ENCODE data around the gene VWA3B.
"Not testable (repeated sequence)": the region's sequence is repeated elsewhere in the genome, so short reads cannot be mapped to it uniquely, and the experiment has no call there.

Gene VWA3B

GRCh38 chr2:98297817-98298682 lies 211.1 kb downstream of the VWA3B start:
- H3K27me3 ChIP-seq (ENCODE audit: insufficient read depth, insufficient read length) = no peaks in the 10 kb centered on the region
- no peak for DNase-seq (ENCODE audit: low read depth, low spot score)
- TF ChIP-seq SUZ12 (IDR thresholded peaks at IDR 0.05; ENCODE audit: extremely low read depth, insufficient read depth, insufficient read length) (no peak), ZNF274 (IDR thresholded peaks at IDR 0.05; ENCODE audit: low read depth, low read length) (no peak), YY1 (IDR thresholded peaks at IDR 0.05; ENCODE audit: insufficient read depth, insufficient read length) (no peak)

GRCh38 chr2:98298683-98299164 lies 211.8 kb downstream of the VWA3B start:
- H3K4me1 ChIP-seq (ENCODE audit: insufficient read depth, insufficient read length) = peaks cover 8% of the 10 kb centered on the region

More at GRCh38 chr2:98297817-98298682, 211.1 kb downstream of the VWA3B start:
- Histone ChIP-seq H3K4me1 (ENCODE audit: insufficient read depth, insufficient read length) (peaks cover 8% of the 10 kb centered on the region), H3K4me3 (ENCODE audit: insufficient read length, low read depth) (no peak overlapping the region), H3K36me3 (ENCODE audit: insufficient read depth, insufficient read length, low read length) (no peaks in the 10 kb centered on the region), H3K9ac (ENCODE audit: insufficient read length, low read depth) (no peak overlapping the region), H3K9me3 (ENCODE audit: insufficient read depth, low read length) (no peaks in the 10 kb centered on the region)

GRCh38 chr2:98299211-98299905 lies 212.4 kb downstream of the VWA3B start:
- no peak overlapping the region for H3K4me3 ChIP-seq (ENCODE audit: insufficient read length, low read depth)
- H3K9ac ChIP-seq (ENCODE audit: insufficient read length, low read depth) = no peak overlapping the region
- H3K9me3 ChIP-seq (ENCODE audit: insufficient read depth, low read length) = no peaks in the 10 kb centered on the region
- no peaks in the 10 kb centered on the region for H3K36me3 ChIP-seq (ENCODE audit: insufficient read depth, insufficient read length, low read length)
- no peaks in the 10 kb centered on the region for H3K27me3 ChIP-seq (ENCODE audit: insufficient read depth, insufficient read length)
- TF ChIP-seq YY1 (IDR thresholded peaks at IDR 0.05; ENCODE audit: insufficient read depth, insufficient read length) (no peak), SUZ12 (IDR thresholded peaks at IDR 0.05; ENCODE audit: extremely low read depth, insufficient read depth, insufficient read length) (no peak), ZNF274 (IDR thresholded peaks at IDR 0.05; ENCODE audit: low read depth, low read length) (no peak)
- peaks cover 8% of the 10 kb centered on the region for H3K4me1 ChIP-seq (ENCODE audit: insufficient read depth, insufficient read length)
- no peak for DNase-seq (ENCODE audit: low read depth, low spot score)

More at GRCh38 chr2:98298683-98299164, 211.8 kb downstream of the VWA3B start:
- DNase-seq (ENCODE audit: low read depth, low spot score) = no peak
- Histone ChIP-seq H3K9ac (ENCODE audit: insufficient read length, low read depth) (no peak overlapping the region), H3K36me3 (ENCODE audit: insufficient read depth, insufficient read length, low read length) (no peaks in the 10 kb centered on the region), H3K4me3 (ENCODE audit: insufficient read length, low read depth) (no peak overlapping the region), H3K9me3 (ENCODE audit: insufficient read depth, low read length) (no peaks in the 10 kb centered on the region), H3K27me3 (ENCODE audit: insufficient read depth, insufficient read length) (no peaks in the 10 kb centered on the region)
- TF ChIP-seq YY1 (IDR thresholded peaks at IDR 0.05; ENCODE audit: insufficient read depth, insufficient read length) (no peak), SUZ12 (IDR thresholded peaks at IDR 0.05; ENCODE audit: extremely low read depth, insufficient read depth, insufficient read length) (no peak), ZNF274 (IDR thresholded peaks at IDR 0.05; ENCODE audit: low read depth, low read length) (no peak)

GRCh38 chr2:98300141-98300874 lies 213.3 kb downstream of the VWA3B start:
- Histone ChIP-seq H3K27me3 (ENCODE audit: insufficient read depth, insufficient read length) (no peaks in the 10 kb centered on the region), H3K4me3 (ENCODE audit: insufficient read length, low read depth) (no peak overlapping the region), H3K4me1 (ENCODE audit: insufficient read depth, insufficient read length) (peaks cover 8% of the 10 kb centered on the region), H3K9me3 (ENCODE audit: insufficient read depth, low read length) (no peaks in the 10 kb centered on the region), H3K9ac (ENCODE audit: insufficient read length, low read depth) (no peak overlapping the region), H3K36me3 (ENCODE audit: insufficient read depth, insufficient read length, low read length) (no peaks in the 10 kb centered on the region)
- no peak for DNase-seq (ENCODE audit: low read depth, low spot score)
- TF ChIP-seq SUZ12 (IDR thresholded peaks at IDR 0.05; ENCODE audit: extremely low read depth, insufficient read depth, insufficient read length) (no peak), YY1 (IDR thresholded peaks at IDR 0.05; ENCODE audit: insufficient read depth, insufficient read length) (no peak), ZNF274 (IDR thresholded peaks at IDR 0.05; ENCODE audit: low read depth, low read length) (no peak)

DNA sequence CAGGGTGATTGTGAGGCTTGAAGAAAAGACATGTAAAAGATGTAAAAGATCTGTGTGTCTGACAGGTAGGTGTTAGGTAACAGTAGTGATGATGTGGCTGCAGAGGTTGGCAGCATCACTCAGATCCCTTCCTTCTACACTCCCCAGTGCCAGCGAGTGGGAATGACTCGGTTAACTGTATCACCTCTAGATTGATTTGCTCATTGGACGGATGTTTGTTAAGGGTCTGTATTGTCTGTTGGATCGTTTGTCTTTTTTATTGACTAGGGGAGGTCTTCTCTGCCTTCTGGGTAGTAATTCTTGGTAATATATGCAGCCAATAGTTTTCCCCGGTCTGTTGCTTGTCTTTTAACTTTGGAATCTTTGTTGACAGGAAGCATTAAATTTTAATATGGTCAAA lies 214.5 kb downstream of the VWA3B start:
- H3K27me3 ChIP-seq (ENCODE audit: insufficient read depth, insufficient read length) = no peaks in the 10 kb centered on the region
- no peaks in the 10 kb centered on the region for H3K36me3 ChIP-seq (ENCODE audit: insufficient read depth, insufficient read length, low read length)
- H3K4me1 ChIP-seq (ENCODE audit: insufficient read depth, insufficient read length) = peaks cover 8% of the 10 kb centered on the region
- TF ChIP-seq ZNF274 (IDR thresholded peaks at IDR 0.05; ENCODE audit: low read depth, low read length) (no peak), SUZ12 (IDR thresholded peaks at IDR 0.05; ENCODE audit: extremely low read depth, insufficient read depth, insufficient read length) (no peak), YY1 (IDR thresholded peaks at IDR 0.05; ENCODE audit: insufficient read depth, insufficient read length) (no peak)
- H3K9me3 ChIP-seq (ENCODE audit: insufficient read depth, low read length) = no peaks in the 10 kb centered on the region
- no peak for DNase-seq (ENCODE audit: low read depth, low spot score)
- no peak overlapping the region for H3K9ac ChIP-seq (ENCODE audit: insufficient read length, low read depth)
- H3K4me3 ChIP-seq (ENCODE audit: insufficient read length, low read depth) = no peak overlapping the region

DNA sequence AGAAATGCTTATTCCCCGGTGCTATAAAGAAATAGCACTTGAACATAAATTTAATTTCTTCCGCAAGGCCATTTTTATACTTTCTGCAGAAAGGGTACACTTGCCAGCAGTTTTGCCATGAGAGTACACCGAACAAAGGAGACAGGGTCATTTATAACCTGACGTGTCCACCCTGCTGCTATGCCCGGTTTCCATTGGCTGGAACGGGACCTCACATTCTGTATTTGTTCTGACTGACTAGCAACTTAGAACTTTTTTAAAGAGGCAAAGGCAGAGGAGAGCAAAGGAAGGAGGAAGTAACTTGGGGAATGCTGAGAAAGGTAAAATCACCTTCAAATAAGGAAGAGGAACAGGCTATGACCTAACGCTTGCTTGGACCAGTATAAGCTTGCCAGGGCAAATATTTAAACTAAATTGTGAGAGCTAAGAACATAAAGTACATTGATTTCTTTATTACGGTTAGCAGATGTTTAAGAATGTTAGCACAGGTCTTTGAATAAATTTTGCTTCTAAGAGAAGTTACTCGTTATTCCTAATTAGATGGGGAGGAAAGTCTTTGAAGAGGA lies 220.2 kb downstream of the VWA3B start:
- not testable (repeated sequence) for H3K27me3 ChIP-seq (ENCODE audit: insufficient read depth, insufficient read length); H3K4me3 ChIP-seq (ENCODE audit: insufficient read length, low read depth); H3K36me3 ChIP-seq (ENCODE audit: insufficient read depth, insufficient read length, low read length); H3K9ac ChIP-seq (ENCODE audit: insufficient read length, low read depth); H3K4me1 ChIP-seq (ENCODE audit: insufficient read depth, insufficient read length); DNase-seq (ENCODE audit: low read depth, low spot score); H3K9me3 ChIP-seq (ENCODE audit: insufficient read depth, low read length)

Measured in NT2/D1 (cell line).